IPS-11a (cell line): Measurements from ENCODE around the gene KLHL26.

Source experiments
- H3K4me3 ChIP-seq: one replicate; pipeline ENCODE4 v1.5.1; 2013; ENCODE audit warnings: low read depth, low read length, control low read depth

KLHL26 gene

GRCh38 chr19:18601875-18602274 is 35.0 kb upstream of the KLHL26 start:
- no peak overlapping the region for H3K4me3 ChIP-seq

DNA sequence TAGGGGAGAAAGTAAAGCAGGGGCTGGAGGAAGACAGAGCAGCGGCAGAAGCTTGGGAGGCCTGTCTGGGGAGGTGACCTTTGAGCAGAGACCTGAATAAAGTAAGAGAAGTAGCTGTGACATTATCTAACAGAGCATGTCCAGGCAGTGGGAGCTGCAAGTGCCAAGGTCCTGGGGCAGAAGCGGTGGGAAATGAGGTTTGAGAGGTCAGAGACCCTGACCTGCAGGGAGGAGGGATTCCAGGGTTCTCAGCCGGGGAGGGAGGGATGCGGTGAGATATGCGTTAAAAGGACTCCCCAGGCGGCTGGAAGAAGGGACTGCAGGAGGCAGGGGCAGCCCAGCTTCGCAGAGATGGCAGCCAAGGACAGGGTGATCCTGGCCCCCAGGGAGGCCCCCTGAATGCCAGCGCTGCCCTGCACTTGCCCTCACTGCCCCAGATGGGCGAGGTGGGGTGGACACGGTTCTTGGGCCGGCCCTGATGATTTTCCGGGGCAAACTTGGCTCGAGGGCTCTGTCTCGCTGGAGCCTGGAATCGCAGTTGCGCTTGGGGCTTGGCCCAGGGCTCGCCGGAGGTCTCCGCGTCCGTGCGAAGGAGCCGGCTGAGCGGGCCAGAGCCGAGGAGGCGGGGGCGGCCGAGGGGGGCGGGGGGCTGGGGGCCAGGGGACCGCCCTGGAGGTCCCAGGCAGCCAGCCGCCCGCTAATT is 33.4 kb upstream of the KLHL26 start:
- no peak overlapping the region for H3K4me3 ChIP-seq

GRCh38 chr19:18603958-18604819 is 32.6 kb upstream of the KLHL26 start:
- peak overlapping the region; percentile 1 for H3K4me3 ChIP-seq

DNA sequence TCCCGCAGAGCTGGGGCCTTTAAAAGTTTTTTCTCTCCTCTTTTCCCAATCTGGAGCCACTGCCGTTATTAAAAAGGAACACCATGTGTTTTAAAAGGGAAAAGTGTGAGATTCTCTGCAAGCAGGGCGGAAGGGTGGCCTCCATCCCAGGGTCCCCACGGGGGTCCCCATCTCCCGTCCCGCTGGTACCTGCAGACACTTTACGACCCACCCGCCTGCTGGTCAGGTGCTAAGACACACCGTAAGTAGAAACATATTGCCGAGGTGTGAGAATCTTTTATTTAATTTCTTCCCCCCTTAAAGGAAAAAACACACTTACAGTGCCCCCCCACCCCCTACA is 32.0 kb upstream of the KLHL26 start:
- peak overlapping the region; percentile 1 for H3K4me3 ChIP-seq

DNA sequence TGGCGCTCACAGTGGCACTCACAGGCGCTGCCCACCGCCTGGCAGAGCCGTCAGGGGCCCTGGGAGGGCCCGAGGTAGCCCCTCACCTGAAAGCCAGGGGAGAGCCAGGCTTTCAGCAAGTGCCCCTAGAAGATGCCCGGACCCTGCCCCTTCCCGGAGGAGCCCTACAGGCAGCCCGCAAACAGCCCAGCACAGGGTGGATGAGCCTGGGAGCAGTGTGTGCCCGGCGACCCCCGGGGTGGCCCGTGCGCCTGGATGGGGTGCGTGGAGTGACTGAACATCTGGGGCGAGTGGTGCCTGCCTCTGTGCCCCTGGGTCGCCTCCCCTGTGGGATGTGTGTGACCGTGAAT is 31.7 kb upstream of the KLHL26 start:
- peak overlapping the region; percentile 35 for H3K4me3 ChIP-seq

- peak overlapping the region; percentile 35 for H3K4me3 ChIP-seq
Measured at GRCh38 chr19:18605546-18606280, 31.1 kb upstream of the KLHL26 start.

- H3K4me3 ChIP-seq = peak within 1 kb of the TSS; percentile 35
Measured at GRCh38 chr19:18606281-18607225, 30.3 kb upstream of the KLHL26 start, which contains the start of gene CRLF1. Gene CRLF1 (minus strand): TSS chr19:18606799. CDS start chr19:18606656, 143 bp downstream.

GRCh38 chr19:18607226-18608101 is 29.4 kb upstream of the KLHL26 start:
- H3K4me3 ChIP-seq = peak overlapping the region; percentile 17

GRCh38 chr19:18608102-18608804 is 28.6 kb upstream of the KLHL26 start:
- H3K4me3 ChIP-seq = no peak overlapping the region

GRCh38 chr19:18608805-18609716 is 27.8 kb upstream of the KLHL26 start:
- no peak overlapping the region for H3K4me3 ChIP-seq

- H3K4me3 ChIP-seq = no peak overlapping the region
Measured at GRCh38 chr19:18609717-18610051, 27.1 kb upstream of the KLHL26 start.

DNA sequence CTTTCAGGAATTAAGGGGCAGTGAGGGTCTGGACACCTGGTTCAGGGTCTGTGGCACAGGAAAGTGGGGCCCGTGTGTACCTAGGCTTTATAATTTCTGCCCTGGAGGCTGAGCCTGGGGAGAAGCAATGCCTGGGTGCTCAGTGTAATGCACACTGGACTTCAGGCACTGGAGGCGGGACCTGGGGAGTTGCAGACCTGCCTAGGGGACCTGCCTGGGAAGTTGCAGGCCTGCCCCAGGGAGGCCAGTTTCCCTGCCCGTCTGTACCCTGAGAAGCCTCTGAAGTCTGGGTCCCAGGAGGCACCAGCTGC is 26.6 kb upstream of the KLHL26 start:
- H3K4me3 ChIP-seq = no peak overlapping the region

DNA sequence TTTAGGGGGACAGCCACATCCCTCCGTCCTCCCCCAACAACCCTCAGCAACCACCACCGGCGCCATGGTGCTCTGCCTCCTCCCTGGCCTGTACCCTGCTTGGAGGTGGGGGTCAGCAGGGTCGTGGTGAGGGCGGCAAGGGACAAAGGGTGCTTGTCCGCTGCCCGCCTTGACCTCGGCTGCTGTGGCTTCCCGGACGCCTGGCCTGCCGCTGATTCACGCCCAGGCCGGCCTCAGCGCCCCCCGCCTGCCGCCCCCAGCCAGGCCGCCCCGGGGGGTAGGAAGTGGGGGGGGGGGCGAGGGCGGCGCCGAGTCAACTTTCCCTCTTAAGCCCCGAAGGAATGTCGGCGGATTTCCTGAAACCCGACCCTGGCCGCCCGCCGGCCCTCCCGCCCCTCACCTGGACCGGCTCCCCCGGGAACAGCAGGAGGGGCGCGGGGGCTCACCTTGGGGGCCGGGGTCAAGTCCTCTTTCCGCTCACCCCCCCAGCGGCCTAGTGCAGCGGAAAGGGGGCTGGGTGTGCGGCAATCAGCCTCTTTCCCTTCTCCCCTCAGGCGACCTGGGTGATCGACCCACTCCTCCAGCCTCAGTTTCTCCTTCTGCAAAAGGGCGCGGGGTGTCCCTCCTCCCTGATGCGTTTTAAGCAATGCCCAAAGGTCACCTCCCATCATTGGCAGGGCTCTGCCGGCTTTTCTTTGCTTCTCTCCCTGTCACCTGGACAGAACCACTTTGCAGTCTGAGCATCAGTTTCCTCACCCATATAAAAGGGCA is 26.1 kb upstream of the KLHL26 start:
- peak overlapping the region; percentile 17 for H3K4me3 ChIP-seq

DNA sequence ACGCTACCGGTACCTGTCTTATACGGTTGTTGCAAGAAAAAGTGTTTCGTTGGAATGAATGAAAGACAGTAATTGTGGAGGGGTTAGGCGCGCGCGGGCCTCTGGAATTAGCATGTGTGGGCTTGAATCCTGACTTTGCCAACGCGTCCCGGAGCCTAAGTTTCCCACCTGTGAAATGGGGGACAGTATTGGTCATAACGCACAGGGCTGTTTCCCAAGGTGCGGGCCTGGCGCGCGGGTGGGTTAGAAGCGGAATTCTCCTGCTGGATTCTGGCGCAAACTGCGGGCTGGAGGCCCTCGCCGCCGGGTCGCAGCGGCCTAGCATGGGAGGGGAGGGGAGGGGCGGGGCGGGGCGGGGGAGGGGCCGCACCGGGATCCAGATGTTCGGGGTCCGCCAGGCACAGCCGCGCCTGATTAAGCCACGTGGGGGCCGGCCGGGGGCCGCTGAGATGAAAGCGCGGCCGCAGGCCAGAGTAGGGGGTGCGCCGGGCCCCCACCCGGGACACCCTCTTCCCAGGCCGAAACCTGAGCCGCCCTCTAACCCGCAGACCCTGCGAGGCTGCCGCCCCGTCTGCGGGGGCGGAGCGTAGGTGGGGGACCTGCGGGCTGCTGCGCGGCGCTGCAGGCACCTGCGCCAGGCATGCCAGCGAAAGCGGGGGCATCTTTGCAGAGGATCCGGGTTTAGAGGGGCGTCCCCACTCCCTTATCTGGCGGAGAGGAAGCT is 25.3 kb upstream of the KLHL26 start:
- H3K4me3 ChIP-seq = peak overlapping the region; percentile 17

DNA sequence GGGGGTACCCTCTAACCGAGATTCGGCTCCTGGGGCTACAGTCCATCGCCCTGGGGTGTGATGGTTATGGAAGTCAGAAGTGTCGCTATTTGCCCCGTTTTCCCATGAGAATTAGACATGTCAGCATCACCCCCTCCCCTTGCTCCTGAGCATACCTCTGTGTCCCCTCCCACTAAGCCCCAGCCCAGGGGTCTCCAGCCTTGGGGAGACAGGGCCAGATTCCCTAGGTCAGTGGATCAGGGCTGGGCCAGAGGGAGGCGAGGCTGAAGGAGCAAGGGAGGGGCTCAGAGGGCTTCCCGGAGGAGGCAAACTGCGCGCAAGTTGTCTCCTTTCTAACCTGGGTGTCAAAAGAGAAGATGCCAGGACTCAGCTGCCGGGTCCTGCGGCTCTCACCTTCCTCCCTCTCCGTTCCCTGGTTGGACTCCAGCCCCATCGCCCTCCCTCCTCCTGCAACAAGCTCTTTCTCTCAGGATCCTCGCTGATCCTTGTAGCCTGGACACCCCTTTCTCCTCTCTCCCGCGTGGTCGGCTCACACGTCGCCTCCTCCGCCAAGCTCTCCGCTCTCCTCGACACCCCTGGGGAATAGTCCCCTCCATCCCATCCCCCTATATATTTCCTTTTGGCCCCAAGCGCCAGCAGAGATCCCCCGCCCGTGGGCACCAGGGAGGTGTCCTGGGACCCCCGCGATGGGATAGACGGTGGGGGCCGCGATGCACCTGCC is 24.6 kb upstream of the KLHL26 start:
- peak overlapping the region; percentile 47 for H3K4me3 ChIP-seq
